Large intestine (tissue), 3 donors: Measurements from ENCODE around the gene LIPT2. TPM values are rescaled to one million over a fixed set of nuclear protein-coding genes. Genes with fewer than 3 reads are reported as not detected.

Experiments used
- DNase-seq, 2 donors: peaks; one replicate each; pipeline versions ENCODE4 v3.0.0 to v3.0.0-alpha.2; 2013
- H3K27ac ChIP-seq: one replicate; pipeline ENCODE4 v1.5.1; 2013; ENCODE audit warnings: low read length
- H3K27me3 ChIP-seq: 2 replicates; pipeline ENCODE4 v1.6.1; 2013; ENCODE audit warnings: low read length; ENCODE audit not compliant: control insufficient read depth, insufficient read depth
- H3K36me3 ChIP-seq: 2 replicates; pipeline ENCODE4 v1.6.1; 2013; ENCODE audit warnings: low read length; ENCODE audit not compliant: control insufficient read depth, insufficient read depth
- H3K4me1 ChIP-seq: one replicate; pipeline ENCODE4 v1.6.1; 2013; ENCODE audit warnings: low read length; ENCODE audit not compliant: control insufficient read depth, insufficient read depth
- H3K4me3 ChIP-seq: one replicate; pipeline ENCODE4 v1.5.1; 2013; ENCODE audit warnings: low read length
- H3K9me3 ChIP-seq: one replicate; pipeline ENCODE4 v1.6.1; 2013; ENCODE audit warnings: mild to moderate bottlenecking, low read depth, low read length, moderate library complexity; ENCODE audit not compliant: control insufficient read depth
- WGBS: methylation state at CpG from one replicate; pipeline ENCODE4 v1.1.5; 2013; ENCODE audit warnings: low lambda C conversion rate; ENCODE audit not compliant: insufficient coverage; 5-methylcytosine and 5-hydroxymethylcytosine counted together
- polyA plus RNA-seq: library from polyadenylated mRNA; unstranded; fragments of 120-200 nt; gene quantifications from one replicate; pipeline ENCODE4 v1.2.1, GENCODE V29; 2013

The LIPT2 gene
- polyA plus RNA-seq, 1 donor: 6.8 TPM

GRCh38 chr11:74479732-74480123, 13.8 kb downstream of the LIPT2 start:
- no peaks in the 10 kb centered on the region for H3K9me3 ChIP-seq
- no peaks in the 10 kb centered on the region for H3K4me1 ChIP-seq
- no peak overlapping the region for H3K4me3 ChIP-seq
- no peaks in the 10 kb centered on the region for H3K27me3 ChIP-seq
- H3K36me3 ChIP-seq: no peaks in the 10 kb centered on the region
- no peak for DNase-seq
- no peak overlapping the region for H3K27ac ChIP-seq
- WGBS: 20% methylated on average over 1 of the region's 1 CpG

- no peaks in the 10 kb centered on the region for H3K4me1 ChIP-seq
- no peak overlapping the region for H3K4me3 ChIP-seq
- no peaks in the 10 kb centered on the region for H3K36me3 ChIP-seq
- H3K27ac ChIP-seq: no peak overlapping the region
- no peak for DNase-seq
- H3K9me3 ChIP-seq: no peaks in the 10 kb centered on the region
- H3K27me3 ChIP-seq: no peaks in the 10 kb centered on the region
- no CpG with 5 or more reads among the region's 10 CpGs for WGBS
These were observed 14.4 kb downstream of the LIPT2 start for GRCh38 chr11:74478877-74479731.

GRCh38 chr11:74476536-74476935, 17.0 kb downstream of the LIPT2 start:
- no peaks in the 10 kb centered on the region for H3K27me3 ChIP-seq
- no peaks in the 10 kb centered on the region for H3K4me1 ChIP-seq
- no peaks in the 10 kb centered on the region for H3K9me3 ChIP-seq
- WGBS: no CpG with 5 or more reads among the region's 2 CpGs
- DNase-seq: no peak
- no peaks in the 10 kb centered on the region for H3K36me3 ChIP-seq
- H3K4me3 ChIP-seq: no peak overlapping the region
- H3K27ac ChIP-seq: no peak overlapping the region

- no peak for DNase-seq
- Histone ChIP-seq H3K36me3 (no peaks in the 10 kb centered on the region), H3K9me3 (no peaks in the 10 kb centered on the region), H3K27ac (no peak overlapping the region), H3K4me3 (no peak overlapping the region), H3K27me3 (no peaks in the 10 kb centered on the region), H3K4me1 (no peaks in the 10 kb centered on the region)
- no CpG with 5 or more reads among the region's 1 CpG for WGBS
These were observed 19.2 kb downstream of the LIPT2 start for GRCh38 chr11:74474316-74474715.

- WGBS: no CpG with 5 or more reads among the region's 10 CpGs
- no peaks in the 10 kb centered on the region for H3K4me1 ChIP-seq
These were observed 19.9 kb downstream of the LIPT2 start for GRCh38 chr11:74473382-74474173.

GRCh38 chr11:74471668-74472429, 21.7 kb downstream of the LIPT2 start:
- H3K36me3 ChIP-seq: no peaks in the 10 kb centered on the region
- WGBS: 100% methylated on average over 1 of the region's 5 CpGs
- no peak overlapping the region for H3K4me3 ChIP-seq
- no peaks in the 10 kb centered on the region for H3K27me3 ChIP-seq
- H3K4me1 ChIP-seq: peaks cover 7% of the 10 kb centered on the region
- H3K27ac ChIP-seq: no peak overlapping the region
- DNase-seq: no peak
- no peaks in the 10 kb centered on the region for H3K9me3 ChIP-seq

More at GRCh38 chr11:74473382-74474173, 19.9 kb downstream of the LIPT2 start:
- H3K36me3 ChIP-seq: no peaks in the 10 kb centered on the region
- no peaks in the 10 kb centered on the region for H3K27me3 ChIP-seq
- DNase-seq: no peak
- no peaks in the 10 kb centered on the region for H3K9me3 ChIP-seq
- no peak overlapping the region for H3K4me3 ChIP-seq
- no peak overlapping the region for H3K27ac ChIP-seq

- WGBS: no CpG with 5 or more reads among the region's 1 CpG
- no peak overlapping the region for H3K4me3 ChIP-seq
- no peaks in the 10 kb centered on the region for H3K9me3 ChIP-seq
- H3K36me3 ChIP-seq: no peaks in the 10 kb centered on the region
- H3K4me1 ChIP-seq: peaks cover 13% of the 10 kb centered on the region
- DNase-seq: no peak
- H3K27me3 ChIP-seq: no peaks in the 10 kb centered on the region
- H3K27ac ChIP-seq: no peak overlapping the region
These were observed 22.5 kb downstream of the LIPT2 start for GRCh38 chr11:74471037-74471436.

GRCh38 chr11:74470526-74470925, 23.0 kb downstream of the LIPT2 start:
- Histone ChIP-seq H3K4me1 (peaks cover 17% of the 10 kb centered on the region), H3K9me3 (no peaks in the 10 kb centered on the region), H3K36me3 (no peaks in the 10 kb centered on the region), H3K4me3 (no peak overlapping the region), H3K27me3 (no peaks in the 10 kb centered on the region), H3K27ac (no peak overlapping the region)
- DNase-seq: no peak
- WGBS: no CpG with 5 or more reads among the region's 2 CpGs

- WGBS: no CpG with 5 or more reads among the region's 1 CpG
- Histone ChIP-seq H3K27ac (no peak overlapping the region), H3K4me1 (peaks cover 32% of the 10 kb centered on the region), H3K27me3 (no peaks in the 10 kb centered on the region), H3K36me3 (peaks cover 2% of the 10 kb centered on the region), H3K9me3 (no peaks in the 10 kb centered on the region), H3K4me3 (no peak overlapping the region)
- DNase-seq: no peak
These were observed 24.6 kb downstream of the LIPT2 start for GRCh38 chr11:74468936-74469335.

GRCh38 chr11:74468521-74468920, 25.0 kb downstream of the LIPT2 start:
- Histone ChIP-seq H3K27ac (no peak overlapping the region), H3K9me3 (no peaks in the 10 kb centered on the region), H3K4me1 (peaks cover 34% of the 10 kb centered on the region), H3K36me3 (peaks cover 6% of the 10 kb centered on the region), H3K27me3 (no peaks in the 10 kb centered on the region), H3K4me3 (no peak overlapping the region)
- DNase-seq: no peak
